Loucy (cell line): Measurements from ENCODE around the gene SRP72.

ENCODE experiments used
- CTCF ChIP-seq: fragments of 200-600 bp; sonication (generic); conservative IDR thresholded peaks from 2 replicates; pipeline ENCODE4 v1.5.1; 2014; ENCODE audit warnings: mild to moderate bottlenecking, antibody characterized with exemption, low read length
- EZH2phosphoT487 ChIP-seq: fragments of 200-600 bp; IDR thresholded peaks from 2 replicates; pipeline ENCODE4 v1.6.1; 2018; ENCODE audit warnings: antibody characterized with exemption, mild to moderate bottlenecking, moderate library complexity, borderline replicate concordance

- TF ChIP-seq CTCF (no peak), EZH2phosphoT487 (no peak)
These were observed 32.1 kb upstream of the SRP72 start, which contains the start of gene PPAT for GRCh38 chr4:56435140-56435926.
